GM21786 (cell line): ENCODE results near the gene CDKAL1.
"Not testable (repeated sequence)": the region's sequence is repeated elsewhere in the genome, so short reads cannot be mapped to it uniquely, and the experiment has no call there.

Experiments used
- ATAC-seq: cut with Tn5 transposase; IDR thresholded peaks from one replicate; pipeline ENCODE4 v1.9.1; 2021; ENCODE audit not compliant: unreplicated experiment

CDKAL1 gene

DNA sequence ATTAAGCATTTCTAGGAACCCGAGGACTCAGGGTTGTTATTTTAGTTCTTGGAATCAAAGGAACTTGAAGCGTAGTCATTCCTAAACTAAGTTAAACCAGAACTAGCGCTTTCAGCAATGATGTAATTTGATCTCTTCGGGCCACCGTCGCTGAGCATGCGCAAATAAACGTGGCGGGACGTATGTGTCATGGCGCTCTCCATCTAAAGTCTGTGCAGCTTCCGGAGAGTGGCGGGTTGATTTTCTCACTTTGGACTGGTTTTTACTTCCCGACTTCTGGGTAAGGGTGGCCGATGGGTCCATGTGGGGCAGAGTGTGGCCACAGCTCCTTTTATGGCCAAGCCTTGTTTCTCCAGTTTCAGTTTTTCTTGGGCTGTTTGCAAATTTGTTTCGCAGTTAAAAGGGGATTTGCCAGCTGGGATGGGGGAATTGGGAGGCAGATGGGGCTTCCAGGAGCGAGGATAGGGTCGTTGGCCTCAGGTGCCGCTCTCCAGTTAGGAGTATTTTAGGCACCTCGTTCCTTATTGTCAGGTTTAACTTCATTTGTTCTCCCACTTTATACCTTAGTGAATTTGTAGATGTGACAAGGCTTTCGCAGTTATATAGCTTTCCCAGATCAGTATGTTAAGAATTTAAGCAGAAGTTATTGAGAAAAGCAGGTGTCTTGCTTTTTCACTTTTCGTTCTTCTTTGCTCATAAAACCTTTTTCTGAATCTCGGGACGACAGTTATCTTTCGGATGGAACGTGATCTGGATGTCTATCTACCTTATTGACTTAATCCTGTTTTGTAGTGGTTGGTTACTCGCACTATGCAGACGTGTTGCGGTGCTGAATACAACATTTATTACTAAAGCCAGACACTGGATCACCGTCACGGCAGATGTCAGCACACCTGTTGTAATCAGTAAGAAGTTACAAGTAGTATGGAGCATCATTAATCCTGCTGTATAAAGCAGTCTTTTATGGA is at the start of gene CDKAL1:
Gene CDKAL1, plus strand, starts transcription at position 163 of the 968 bp plus-strand sequence. CDS start 11,894 bp downstream, outside the sequence.
- ATAC-seq: peak; percentile 89

DNA sequence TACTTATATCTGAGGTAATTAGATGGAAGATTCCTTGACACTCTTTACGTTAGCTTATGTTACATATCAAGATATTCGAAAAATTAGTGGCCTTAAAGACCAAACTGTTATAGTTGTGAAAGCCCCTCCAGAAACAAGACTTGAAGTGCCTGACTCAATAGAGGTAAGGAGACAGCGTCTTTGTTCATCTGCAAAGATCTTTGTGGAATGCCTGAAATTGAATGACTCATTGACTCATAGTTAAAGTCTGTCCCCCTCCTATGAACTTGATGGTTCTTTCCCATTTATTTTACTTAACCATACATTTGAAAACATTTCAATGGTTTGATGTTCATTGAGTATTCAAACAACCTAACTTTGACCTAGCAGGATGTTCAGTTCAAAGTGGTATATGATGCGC is 47.6 kb upstream of the CDKAL1 start:
- ATAC-seq: no peak

DNA sequence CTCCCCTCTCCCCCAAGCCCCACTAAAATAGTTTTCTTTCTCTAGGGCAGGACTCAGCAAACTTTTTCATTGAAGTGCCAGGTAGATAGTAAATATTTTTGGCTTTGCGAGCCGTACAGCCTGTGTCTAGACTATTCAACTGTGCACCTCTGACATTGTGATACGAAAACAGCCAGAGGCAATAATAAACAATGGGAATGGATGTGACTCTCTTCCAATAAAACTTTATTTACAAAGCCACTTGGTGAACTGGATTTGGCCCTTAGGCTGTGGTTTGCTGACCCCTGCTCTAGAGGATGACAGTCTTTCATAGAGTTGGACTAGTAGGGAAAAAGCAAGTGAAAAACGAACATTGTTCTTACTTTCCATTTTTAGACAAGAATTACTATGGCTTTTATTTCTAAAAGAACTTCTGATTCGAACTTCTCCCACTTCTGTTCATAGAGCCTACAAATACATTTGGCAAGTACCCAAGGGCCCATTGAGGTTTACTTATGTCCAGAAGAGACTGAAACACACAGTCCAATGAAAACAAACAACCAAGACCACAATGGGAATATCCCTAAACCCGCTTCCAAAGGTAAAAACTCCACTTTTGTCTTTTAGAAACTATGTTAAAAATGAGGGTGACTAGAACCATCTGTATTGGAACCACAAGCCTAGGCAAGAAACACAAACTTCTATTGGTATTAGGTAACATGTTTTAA is 46.4 kb upstream of the CDKAL1 start:
- ATAC-seq: no peak

DNA sequence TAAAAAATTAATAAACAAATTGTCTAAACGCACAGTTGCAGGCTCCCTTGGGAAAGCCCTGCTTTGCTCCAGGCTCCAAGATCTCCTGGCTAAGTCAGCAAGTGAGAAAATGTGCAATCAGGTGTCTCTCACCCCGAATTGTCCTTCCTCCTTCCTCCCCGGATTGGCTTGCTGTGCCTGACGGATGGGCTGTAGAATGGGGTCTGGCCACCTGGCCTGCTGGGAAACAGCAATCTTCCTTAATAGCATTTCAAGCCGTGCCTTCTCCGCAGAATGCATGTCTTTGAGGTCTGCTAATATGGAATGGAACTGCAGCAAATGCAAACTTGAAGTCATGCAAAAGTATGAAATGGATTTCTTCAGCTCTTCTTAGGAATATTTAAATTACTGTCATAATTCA is 43.7 kb upstream of the CDKAL1 start:
- ATAC-seq: no peak

DNA sequence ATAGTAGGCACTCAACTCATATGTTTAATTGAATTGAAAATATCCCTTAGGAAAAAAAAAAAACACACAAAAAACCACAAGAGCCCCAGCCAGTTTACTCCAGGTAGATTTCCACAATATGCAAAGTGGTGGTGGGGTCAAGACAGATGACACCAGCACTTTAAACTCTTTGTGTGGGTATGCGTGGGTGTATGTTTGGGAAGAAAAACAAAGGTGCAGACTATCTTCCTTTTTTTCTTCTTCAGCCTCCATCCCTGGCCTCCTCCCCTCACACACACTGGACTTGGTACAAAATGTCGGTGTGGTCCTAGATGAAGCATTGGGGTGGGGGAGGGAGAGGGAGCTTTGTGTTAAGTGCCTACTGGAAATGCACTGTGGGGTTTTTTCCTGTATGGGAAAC is 42.2 kb upstream of the CDKAL1 start:
- no peak for ATAC-seq

DNA sequence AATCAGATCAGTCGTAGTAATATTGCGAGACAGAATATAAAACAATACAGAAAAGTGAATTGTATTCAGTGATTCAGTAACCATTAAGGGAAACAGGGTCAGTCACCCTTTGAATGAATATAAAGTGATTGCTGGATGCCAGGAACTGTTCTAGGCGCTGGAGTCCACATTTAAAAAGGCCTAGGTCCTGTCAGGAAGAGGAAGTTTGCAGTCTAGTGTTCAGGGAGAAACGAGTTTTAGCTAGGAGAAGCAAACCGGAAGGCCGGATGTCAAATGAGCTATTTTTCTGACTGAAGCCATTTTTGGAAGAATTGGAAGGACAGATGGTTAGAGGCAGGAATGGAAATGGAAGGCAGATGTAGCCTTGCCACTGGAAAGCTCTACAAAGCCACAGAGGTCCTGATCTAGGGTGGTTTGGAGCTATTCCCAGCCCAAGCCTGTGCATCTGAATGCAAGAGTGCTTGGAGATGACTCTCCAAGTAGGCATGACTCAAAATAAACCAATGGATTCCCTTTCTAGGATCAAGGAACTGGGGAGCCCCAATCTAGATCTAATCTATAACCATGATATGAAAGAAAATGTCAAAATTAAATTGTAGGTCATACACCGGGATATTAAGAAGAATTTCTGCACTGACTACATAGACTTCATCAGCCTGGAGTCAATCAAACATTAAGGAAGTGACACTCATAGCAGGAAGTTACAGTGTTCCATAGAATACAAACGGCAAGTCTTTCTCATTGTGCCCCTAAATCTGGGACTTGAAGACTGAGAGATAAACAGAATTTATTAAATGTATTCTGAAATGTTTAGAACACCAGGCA is 36.8 kb upstream of the CDKAL1 start:
- ATAC-seq: no peak

DNA sequence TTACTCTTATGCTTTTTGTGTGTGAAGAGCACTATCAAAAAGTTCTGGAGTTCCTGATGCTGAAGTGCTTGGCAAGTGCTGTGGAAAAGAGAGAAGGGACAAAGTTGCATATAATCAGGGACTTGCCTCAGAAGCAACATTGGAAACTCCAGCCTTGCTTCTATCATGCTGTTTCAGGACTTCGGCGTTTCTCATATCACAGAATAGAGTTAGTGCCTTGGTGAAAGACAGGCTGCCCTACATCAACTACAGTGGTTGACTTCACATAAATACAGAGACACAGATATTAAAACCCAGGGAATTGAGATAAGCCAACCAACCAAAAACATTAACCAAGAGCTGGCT is 36.2 kb upstream of the CDKAL1 start:
- no peak for ATAC-seq

DNA sequence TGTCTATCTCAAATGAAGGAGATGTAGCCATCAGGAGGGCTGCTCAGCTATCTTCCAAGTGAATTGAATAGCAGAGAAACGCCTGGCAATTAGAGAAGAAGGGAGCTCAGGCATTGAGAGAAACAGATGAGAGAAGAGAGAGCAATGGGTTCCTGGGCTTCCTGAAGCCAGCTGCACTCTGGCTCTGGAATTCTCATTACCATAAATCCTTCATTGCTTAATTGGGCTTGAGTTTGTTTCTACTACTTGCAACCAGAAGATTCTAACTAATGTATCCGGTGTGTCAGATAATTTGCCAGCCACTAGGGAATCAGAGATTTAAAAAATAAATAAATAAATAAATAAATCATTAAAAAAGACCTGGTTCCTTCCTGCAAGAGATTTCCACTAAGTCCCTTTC is 25.0 kb upstream of the CDKAL1 start:
- ATAC-seq: no peak

DNA sequence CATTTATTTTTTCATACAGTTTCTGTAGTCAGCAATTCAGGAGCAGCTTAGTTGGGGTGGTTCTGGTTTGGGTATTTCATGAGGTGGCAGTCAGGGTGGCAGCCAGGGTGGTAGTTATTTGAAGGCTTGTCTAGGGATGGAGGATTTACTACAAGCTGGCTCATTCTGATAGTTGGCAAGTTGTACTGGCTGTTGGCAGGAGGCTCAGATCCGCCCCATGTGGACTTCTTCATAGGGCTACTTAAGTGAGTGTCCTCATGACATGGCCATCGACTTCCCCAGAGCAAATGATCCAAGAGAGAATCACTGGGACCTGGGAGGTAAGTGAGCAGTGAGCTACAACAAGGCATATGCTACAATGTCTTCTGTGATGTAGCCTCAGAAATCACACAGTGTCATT is 22.4 kb upstream of the CDKAL1 start:
- no peak for ATAC-seq

DNA sequence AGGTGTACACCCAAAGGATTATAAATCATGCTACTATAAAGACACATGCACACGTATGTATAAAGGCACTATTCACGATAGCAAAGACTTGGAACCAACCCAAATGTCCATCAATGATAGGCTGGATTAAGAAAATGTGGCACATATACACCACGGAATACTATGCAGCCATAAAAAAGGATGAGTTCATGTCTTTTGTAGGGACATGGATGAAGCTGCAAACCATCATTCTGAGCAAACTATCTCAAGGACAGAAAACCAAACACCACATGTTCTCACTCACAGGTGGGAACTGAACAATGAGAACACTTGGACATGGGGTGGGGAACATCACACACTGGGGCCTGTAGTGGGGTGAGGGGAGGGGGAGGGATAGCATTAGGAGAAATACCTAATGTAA is 9.0 kb upstream of the CDKAL1 start:
- ATAC-seq: not testable (repeated sequence)

DNA sequence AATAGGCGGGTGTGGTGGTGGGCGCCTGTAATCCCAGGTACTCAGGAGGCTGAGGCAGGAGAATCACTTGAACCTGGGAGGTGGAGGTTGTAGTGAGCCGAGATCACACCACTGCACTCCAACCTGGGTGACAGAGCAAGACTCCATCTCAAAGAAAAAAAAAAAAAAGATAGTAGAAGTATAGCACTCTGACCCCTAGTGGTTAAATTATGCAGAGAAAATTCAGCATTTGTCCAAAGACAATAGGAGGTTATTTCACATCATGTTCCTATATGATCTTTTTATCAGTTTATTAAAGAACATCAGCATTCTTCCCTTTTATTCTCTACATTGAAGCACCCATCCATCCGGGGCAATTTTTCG is 5.2 kb upstream of the CDKAL1 start:
- not testable (repeated sequence) for ATAC-seq

DNA sequence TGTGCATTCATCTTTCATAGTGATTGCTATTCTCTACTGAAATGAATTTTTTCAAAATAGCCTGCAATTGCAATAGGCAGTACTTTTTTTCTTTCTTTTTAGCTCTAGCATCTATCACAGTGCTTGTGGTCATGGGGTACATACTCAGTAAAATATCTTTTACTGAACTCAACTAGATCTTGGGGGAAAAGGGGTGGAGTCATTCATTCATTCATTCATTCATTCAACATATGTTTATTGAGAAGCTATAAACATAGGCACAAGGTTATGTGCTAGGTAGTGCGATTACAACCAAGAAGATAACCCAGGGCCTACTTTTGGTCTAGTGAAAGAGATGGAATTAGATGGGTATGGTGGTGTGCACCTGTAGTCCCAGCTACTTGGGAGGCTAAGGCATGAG is 1.4 kb upstream of the CDKAL1 start:
- ATAC-seq: no peak

DNA sequence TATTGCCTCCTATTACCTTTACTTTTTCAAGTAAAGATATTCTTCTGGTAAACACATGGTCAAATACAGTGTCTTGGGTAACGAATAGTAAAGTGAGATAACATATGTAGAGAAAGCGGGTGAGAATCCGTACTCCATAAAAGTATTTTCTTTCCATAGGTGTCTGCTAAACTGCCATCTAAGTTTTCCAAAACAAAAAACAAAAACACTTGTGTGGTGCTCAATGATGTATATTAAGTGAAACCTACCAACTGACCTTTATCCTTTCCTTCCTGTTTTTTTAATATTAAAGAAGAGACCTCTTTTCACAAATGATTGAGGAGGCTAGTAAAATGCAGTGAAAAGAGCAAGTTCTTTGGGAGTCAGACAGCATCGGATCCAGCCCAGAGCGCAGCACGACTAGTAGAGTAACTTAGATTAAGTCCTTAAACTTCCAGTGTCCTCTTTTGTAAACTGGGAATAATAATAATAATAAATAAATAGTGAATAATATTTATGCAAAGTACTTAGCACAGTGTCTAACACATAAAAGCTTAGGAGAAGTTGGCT is 437 bp upstream of the CDKAL1 start:
- ATAC-seq: no peak

DNA sequence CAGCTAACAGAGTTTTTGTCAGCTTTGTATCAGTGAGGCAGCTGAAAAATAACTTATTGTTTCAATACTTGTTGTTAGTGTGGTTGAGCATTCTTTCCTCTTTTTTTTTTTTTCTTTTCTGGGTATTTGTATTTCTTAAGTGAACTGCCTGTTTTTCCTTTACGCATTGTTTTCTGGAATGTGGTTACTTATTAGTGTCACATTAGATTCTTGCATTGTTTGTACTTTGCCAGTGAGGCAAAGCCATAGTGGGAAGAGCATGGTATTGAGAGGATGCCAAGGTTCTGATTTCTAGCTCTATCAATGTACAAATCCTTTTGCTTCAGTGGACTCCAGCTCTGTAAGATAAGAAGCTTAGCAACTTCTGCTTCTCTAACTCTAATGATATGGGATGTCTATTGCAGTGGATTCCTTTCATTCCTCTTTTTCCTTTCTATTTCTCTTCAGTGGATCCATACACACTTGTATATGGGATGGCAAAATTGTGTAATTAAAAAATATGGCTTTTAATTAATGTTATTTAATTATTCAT is 3.9 kb downstream of the CDKAL1 start:
- ATAC-seq: no peak

DNA sequence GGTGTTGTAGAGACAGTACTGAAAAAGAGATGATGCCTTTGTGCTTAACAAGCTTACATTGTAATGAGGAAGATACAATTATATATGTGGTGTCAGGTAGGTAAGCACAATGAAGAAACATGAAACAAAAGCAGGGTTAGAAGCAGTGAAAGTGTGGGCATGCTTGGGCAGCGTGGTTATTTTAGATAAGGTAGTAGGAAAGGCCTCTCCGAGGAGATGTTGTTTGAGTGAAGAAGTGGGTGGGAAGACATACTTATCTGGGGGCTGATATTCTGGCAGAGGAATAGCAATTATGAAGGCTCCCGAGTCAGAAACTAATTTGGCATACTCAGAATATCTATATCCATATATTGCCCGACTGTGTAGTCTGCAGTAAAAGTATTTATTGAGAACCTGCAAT is 4.7 kb downstream of the CDKAL1 start:
- no peak for ATAC-seq

DNA sequence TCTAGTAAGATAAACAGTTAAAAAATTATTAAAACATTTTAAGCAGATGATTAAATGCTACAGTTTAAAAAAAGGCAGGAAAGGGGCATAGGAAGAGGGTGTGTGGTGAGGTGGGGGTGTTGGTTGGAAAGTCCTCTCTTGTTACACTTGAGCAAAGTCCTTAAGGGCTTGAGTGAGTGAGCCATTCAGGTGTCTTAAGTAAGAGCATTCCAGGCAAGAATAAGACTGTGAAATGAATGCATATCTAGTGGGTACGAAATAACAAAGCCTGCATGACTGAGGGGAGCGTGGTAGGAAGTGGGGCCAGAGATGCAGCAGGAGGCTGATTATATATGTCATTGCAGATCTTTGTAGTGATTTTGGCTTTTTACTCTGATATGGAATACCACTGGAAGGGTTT is 5.1 kb downstream of the CDKAL1 start:
- no peak for ATAC-seq

DNA sequence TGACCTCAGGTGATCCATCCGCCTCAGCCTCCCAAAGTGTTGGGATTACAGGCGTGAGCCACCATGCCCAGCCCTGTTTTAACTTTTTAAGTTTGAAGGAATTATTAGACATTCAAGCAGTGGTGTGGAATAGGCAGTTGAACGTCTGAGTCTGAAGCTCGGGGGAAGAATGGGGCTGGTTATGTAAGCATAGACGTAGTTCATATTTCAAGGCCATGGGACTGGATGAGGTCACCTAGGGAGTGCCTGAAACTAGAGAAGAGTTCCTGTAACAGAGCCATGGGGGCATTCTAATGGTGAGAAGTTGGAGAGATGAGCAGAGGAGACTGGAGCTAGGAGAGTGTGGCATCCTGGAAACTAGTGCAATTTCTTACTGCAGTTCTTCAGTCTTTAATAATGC is 6.4 kb downstream of the CDKAL1 start:
- ATAC-seq: no peak

DNA sequence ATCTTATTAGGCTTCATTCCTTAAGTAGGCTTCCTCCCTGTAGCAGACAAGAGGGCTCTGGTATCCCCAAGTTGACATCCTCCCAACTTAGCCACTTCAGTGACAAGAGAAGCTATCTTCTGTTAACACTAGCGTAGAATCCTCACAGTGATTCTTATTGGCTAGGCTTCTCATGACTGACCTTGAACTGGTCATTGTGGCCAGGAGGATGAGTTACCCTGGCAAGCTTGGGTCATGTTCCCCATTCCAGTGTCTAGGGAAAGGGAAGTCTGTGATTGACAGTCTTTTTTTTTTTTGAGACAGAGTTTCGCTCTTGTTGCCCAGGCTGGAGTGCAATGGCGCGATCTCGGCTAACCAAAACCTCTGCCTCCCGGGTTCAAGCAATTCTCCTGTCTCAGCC is 7.1 kb downstream of the CDKAL1 start:
- no peak for ATAC-seq

DNA sequence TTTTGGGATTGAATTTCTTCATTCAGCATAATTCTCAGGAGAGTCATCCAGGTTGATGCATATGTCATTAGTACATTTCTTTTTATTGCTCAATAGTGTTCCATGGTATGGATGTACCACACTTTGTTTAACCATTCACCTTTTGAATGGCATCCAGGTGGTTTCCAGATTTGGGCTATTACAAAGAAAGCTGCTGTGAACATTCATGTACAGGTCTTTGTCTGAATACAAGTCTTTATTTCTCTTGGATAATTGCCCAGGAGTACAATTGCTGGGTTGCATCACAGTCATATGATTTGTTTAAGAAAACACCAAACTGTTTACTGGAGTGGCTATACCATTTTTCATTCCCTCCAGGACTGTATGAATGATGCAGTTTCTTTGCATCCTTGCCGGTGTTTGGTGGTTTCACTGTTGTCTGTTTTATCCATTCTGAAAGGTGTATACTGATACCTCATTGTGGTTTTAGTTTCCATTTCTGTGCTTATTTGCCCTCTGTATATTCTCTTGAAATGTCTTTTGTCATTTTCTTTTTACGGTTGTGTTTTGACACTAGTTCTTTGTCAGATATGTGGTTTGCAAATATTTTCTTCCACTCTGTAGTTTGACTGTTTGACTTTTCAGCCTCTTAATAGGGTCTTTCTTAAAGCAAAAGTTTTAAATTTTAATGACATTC is 8.8 kb downstream of the CDKAL1 start:
- peak; percentile 98 for ATAC-seq

DNA sequence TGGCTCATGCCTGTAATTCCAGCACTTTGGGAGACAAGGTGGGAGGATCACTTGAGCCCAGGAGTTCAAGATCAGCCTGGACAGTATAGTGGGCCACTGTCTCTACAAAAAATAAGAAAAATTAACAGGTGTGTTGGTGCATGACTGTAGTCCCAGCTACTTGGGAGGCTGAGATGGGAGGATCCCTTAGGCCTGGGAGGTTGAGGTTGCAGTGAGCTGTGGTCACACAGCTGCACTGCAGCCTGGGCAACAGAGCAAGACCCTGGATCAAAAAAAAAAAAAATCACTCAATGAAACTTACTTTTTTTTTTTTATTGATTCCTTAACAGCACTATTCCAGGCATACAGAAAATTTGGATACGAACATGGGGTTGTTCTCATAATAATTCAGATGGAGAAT is 14.0 kb downstream of the CDKAL1 start:
- no peak for ATAC-seq
